Left forelimb (tissue), 1 donor: Measurements from ENCODE around the gene EDAR.

Experiments used
- DNase-seq: peaks from one replicate; pipeline ENCODE4 v3.0.0-alpha.2; 2018; ENCODE audit warnings: low spot score

EDAR gene

DNA sequence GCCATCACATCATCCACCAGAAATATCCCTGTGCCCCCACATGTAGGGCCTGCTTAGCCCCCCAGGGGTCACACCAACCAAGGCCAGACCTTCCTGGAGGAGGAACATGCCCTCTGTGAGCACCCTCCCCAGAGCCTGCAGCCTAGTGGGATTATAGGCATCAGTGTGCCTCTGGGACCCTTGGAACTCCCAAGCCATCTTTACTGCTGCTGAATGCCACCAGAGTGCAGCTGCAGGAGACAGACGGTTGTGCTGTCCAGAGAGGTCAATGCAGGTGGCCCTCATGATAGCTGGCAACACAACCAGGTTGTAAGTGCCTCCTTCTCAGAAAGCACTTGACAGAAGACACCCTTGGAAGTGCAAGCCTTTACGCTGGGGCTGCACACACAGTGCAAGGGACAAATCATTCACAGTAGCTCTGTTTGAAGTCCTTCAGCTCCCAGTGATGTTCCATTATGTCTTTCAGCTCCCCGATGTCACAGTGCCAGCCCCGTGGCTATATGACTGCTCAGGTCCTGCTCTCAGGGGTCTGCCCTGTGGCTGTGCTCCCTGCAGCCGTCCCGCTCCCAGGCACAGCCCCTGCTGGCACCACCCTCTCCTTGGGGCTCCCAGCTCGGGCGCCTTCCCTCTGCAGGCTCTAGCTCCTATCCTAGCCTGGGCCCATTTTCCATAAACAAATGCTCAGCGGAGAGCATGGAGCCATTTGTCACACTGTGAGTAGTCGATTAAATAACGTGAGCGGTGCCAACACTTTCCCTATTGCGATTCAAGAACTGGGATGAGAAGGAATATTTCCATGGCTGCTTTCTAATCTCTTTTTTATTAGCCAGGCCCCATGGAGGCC lies 65.1 kb downstream of the EDAR start:
- peak; percentile 58 for DNase-seq

DNA sequence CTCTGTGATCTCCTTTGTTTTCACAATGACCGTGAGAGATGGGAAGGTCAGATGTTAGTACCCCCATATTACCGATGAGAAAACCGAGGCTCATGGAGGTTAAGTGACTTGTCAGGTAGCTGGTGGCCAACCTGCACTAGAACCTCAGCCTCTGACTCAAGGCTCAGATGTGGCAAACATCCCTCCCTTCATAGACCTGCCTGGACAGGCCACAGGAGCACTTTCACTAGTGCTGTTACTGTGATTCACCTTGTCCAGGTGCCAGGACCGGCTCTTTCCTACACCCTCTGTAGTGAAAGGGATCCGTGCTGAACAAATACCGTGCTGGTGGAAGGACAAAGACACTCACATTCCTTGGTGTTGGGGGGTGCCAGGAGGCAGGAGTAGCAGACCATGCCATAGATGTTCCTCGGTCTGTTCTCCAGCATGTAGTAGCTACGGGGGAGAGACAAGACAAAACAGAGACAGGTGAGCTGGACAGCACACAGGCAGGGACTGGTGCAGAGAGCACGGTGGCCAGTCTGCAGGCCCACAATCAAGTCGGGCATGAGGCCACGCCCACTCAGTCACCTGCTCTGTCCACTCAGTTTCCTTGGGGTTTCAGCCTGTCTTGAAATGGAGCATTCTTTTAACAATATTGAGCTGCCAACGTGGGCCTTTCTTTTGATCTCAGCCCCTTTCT lies 65.9 kb downstream of the EDAR start:
- DNase-seq: peak; percentile 30

DNA sequence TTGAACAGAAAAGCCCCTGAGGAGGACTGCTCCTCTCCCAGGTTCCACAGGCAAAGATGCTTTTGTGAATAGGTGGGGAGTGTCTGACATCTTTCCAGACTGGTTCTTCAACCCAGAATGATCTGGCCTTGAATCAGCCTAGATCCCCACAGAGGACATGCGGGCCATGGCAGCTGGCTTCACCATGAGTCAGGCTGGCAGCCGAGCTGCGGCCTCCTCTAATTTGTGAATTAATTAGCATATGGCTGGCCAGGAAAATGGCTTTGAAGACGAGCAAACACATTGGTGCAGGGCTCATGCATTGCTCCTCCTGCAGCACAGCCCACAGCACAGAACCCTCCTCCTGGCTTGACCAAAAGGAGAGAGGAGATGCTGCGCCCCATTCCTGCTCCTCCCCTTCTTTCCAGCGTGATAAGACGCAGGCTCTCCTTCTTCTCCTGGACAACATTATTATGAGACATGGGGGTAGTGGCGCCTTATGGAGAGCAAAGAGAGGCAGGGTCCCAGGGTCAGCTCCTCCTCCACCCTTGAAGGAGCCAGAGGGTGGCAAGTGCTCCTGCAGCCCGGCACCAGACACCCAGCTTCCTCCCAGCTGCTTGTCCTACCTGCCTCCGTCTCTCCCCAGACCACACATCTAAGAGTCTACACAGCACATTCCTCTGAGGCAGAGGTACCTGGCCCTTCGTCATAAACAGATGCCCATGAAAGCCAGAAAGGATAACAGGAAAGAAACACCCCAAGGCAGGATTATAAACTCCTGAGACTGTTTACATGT lies 66.7 kb downstream of the EDAR start:
- DNase-seq: peak; percentile 37

DNA sequence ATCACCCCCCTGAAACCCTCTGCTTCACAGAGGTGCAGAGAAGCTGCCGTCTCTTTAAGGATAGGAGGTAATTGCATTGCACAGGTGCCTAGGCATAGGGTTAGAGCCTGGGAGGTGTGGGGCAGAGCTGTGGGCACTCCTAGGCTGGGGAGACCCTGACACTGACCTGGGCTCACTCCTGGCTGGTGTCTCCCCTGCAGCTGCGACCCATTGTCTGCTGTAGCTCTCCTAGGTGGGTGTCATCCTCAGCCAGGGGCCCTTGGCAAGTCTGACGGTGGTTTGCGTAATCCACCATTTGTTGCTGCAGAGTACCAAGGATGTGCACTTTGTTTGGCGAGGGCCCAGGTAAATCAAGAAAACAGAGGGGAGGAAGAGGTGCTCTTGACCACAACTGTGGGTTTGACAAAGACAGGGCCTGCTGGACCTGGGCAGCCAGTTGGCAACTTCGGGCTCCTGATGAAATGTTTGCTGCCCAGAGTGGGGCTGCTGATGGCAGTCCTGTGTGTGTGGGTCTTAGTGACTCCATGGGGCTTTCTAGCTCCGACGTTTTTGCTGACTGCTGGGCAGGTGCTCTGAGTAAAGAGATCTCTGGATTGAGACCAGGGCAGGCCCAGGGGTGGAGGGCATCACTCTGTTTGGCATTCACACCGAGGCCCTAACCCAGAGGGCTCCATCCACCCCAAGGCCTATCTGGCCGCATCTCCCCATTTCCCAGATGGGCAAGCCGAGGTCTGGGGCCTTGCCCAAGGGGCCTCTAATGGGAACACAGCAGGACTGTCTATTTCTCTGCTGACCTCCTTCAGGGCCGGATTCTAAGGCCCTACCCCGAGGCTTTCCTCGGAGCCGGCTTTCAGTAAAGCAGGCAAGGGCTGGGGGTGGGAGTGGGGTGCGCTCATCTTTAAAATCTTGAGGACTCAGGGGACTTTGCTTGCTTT lies 67.7 kb downstream of the EDAR start:
- DNase-seq: peak; percentile 45

DNA sequence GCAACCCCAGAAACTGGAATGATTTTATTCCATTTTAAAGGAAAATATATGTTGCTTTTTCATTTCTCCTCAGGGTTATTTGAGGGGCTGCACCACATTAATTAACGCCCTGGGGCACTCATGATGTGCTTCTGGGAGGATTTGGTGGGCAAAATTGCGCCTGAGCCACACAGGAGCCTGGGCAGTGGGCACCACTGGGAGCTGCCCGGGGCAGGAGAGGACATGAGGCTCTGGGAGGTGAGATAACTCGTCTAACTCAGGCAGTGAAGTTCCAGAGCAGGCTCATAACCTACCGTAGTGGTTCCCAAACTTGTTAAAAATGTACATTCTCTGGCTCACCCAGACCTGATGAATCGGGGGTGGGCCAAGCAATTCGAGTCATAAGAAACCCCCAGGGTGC lies 68.3 kb downstream of the EDAR start:
- no peak for DNase-seq

DNA sequence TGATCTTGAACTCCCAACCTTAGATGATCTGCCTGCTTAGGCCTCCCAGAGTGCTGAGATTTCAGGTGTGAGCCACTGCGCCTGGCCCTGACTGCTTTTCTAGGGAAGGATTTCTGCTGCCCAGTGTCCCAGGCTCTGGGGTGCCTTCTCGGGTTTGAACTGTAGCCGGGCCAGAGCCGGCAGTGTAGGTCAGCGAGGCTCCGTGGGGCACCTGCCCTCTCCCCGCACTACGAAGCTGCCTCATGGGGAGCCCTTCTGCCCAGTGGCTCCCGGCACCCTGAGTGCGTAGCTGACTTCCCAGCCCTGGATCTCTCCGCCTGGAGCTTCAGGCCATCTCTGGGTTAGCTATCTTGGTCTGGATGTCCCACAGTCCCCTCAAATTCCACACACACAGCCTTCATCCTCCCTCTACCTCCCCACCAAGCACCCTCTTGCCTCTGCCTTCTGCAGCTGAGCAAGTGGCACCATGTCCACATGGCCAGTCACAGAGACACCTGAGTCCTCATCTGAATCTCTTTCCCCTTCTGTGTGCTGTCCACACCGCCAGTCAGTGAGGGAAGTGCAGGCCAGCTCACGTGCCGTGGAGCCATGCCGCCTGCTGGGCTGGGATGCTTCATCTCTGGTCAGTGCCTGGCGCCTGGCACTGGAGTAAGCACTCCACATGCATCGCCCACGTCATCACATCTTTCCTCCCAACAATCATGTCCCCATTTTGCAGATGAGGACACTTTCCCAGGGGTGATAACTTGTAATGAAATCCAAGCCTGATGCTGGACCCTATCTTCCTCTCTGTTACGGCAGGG lies 69.2 kb downstream of the EDAR start:
- DNase-seq: peak; percentile 42

DNA sequence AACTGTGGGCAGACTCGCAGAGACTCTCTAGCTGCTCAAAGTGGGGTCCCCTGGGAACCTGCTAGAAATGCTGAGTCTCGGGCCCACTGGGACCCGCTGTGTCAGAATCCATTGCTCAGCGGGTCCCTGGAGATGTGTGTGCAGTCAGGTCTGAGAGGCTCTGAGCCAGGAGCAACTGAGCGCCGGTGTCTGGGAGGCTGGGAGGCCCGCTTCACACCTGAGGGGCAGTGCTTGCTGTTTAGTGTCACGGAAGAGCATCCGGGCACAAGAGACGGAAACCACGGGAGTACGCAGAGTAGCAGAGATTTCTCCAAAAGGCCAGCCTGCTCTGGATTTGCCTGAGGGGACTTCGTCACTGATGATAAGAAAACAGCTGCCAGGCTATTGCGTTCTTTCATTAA lies 70.1 kb downstream of the EDAR start:
- DNase-seq: peak; percentile 37

DNA sequence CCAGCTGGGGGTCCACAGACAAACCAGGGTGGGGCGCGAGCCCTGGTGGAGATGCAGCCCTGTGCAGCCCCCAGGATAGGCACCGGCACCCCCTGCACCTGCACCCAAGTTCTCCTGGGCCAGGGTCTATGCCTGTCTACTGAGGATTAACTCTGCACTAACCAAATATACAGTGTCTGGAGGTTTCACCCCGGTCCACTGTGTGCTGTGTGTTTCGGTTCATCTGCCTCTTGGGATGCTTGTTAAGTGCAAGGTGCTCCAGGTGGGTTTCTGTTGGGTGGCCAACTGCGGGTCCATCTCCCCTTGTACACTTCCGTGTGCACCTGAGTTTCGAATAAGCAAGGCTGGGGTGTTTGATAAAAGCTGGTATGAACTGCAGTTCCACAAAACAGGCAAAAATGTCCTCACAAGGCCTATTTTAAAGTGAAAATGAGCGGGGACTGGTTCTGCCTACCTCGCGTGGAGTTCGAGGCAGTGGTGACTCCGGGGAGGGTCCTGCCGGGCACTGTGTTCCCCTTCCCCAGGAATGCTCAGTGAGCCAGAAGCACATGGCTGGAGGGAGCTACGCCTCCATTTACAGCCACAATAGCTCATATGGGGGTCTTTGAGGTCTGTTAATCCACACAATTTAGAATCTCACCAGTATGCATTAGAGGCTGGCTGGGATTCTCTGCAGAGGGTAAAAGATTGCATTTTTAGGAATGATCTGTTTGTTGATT lies 70.7 kb downstream of the EDAR start:
- peak; percentile 28 for DNase-seq

DNA sequence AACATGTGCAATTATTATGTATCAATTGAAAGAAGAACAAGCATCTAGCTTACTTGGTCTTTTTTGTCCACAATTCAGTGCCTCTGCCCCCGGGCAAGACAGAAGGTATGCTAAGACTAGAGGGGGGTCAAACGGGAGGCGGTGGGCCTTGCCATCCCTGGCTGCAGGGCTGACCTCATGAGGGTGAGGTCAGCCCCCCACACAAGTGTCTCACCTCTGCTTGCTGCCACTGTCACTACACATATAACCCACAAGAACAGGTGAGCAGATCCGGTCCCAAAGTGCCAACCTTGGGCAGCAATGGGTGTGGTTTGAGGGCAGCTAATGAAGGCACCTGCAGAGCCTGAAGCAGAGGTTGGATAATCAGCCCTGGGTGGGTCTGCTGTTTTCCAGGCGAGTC lies 71.5 kb downstream of the EDAR start:
- peak; percentile 26 for DNase-seq

DNA sequence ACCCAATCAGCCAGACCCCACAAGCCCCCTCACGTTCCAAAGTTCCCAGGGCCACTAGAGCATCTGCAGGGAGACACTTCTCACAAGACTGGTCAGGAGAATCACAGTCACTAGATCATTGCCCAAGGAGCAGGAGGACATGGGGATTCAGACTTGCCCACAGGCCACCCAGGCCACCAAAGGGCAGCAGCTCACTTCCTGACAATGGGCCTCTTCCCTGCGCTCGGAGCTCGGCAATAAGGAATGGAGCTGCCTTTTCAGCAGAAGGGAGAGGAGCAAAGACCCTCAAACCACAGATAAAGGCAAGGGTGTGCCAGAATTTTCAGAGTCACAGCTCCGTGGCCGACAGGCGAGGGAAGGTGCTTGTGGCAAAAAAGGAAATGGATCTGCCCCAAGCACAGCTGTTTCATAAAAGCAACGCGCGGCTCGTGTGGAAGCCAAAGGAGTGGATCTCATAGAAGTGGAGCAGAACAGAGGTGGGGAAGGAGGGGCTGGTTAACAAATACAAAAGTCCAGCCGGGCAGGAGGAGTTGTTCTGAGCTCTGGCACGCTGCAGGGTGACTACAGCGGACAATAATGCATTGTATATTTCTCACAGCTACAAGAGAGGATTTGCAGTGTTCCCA lies 72.1 kb downstream of the EDAR start:
- peak; percentile 55 for DNase-seq

DNA sequence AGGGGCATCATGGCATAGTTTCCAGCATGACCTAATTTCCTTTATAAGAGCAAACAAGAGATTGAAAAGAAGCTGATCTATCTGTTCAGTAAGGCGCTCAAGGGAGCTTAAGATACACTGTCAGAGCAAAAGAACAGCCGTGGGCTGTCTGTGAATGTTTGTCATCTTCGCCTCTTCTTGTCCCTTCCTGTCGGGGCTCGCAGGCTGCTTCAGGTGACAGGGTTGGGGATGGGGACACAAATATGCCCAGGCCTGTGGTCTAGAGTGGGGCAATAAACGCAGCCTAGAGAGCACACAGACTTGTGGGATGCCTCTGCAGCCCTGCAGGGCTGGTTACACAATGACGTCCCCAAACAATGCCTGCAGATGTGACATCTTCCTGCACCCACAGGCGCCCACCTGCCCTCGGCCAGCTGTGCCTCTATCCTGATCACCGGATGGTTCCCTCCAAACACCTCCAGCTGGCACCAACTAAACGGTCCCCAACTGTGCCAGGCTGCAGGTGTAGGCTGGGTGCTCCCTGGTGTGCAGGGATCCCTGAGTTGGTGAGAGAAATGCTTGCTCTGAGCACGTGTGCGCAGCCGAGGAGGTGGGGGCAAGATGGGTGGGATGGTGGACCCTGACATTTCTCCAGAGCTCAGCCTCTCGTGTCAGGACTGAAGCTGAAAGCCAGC lies 72.8 kb downstream of the EDAR start:
- DNase-seq: peak; percentile 50

DNA sequence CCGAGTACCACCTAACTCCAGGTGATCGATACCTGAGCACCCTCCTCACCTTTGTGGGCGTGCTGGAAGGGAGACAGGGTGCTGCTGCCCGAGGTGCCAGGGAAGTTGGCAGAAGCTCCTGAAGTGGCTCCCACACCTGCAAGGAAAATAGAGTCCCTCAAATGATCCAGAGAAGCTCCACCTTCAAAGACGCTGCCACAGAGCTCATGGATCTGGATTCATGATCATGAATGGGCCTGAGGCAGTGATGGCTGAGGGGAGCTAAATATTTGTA lies 76.5 kb downstream of the EDAR start:
- DNase-seq: no peak

DNA sequence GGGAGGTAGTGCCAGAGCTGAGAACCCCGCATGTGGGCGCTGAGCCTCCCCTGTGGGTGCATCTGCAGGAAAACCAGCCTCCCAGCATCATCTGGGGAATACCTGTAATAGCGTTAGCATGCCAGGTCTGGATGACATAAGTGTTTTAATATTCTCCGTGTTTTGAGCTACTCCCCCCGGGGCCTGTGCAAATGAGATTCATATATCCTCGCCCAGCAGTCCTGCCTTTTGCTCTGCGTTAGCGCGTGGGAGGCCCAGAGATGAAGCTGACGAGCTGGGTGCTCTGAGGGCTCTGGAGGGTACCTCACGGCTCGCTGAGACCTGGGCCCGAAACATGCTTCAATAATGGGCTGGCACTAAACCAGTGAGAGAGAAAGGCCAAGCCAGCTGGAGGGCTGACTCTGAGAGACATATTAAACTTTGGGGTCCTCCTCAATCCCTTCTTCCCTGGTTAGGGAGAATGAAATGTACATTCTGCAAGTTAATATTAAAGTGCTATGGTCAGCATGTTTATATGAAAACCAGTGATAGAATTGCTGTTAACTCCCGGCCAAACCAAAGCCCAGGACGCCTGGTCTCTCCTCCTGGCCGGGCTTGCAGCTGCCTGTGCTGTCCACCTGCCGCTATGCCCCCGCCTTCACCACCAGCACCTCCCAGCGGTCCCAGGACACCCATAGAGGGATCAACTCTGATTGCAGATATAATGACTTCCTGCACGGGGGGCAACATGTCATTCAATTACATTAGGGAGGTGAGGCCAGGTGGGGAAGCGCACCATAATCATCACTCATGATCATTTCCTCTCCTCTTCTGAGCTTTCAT lies 77.0 kb downstream of the EDAR start:
- no peak for DNase-seq

DNA sequence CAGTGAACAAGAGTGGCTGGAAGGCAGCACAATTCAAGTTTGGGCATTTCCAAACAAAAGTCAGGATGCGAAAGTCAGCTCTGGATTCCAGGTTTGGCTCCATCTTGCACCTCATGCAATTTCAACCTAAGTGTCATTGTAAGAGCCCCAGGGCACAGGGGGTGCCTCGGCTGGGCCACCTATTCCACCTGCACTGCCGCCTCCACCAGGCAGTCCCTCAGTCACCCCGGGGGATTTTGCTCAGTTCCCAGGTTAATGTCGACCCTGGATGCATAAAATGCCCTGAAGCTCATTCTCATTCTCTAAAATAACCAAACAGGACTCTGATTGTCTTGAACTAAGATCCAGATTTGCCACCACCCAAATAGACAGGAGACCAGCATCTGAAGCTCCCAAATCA lies 77.6 kb downstream of the EDAR start:
- DNase-seq: no peak

DNA sequence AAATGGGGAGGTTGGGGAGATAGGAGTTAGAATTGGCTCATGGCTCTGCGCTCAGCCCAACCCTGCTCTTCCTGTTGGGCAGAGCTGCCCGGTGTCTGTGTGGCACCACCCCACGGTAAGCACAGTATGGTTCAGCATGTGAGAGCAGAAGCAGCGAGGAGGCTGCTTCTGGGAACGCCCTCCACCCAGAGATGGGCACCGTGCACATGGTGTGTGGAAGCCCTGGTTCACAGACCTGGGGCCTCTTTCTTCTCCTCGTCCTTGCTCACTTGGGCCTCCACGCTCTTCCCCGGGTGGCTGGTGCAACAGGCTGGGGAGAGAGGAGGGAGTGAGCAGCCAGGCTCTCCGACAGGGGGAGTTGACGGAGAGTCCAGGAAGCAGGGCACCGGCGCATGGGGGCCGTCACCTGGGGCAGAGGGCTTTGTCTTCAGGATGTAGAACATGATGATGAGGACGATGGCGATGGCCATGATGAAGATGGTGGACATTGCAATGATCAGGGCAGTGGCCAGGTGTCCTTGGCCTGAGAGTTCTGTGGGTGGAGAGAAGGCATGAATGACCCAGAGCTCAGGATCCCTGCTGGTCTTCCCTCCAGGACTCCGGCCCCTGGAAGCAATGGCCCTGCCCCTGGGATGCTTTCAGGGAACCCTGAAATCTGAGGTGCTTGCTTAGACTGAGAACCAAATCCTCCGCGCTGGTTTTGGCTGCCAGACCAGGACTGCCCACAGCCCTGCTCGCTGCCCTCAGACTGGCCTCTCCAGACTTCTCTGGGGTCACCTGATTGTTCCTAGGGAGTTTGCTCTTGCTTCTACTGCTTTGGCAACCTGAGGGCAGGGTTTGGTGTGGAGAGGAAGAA lies 78.3 kb downstream of the EDAR start:
- no peak for DNase-seq

DNA sequence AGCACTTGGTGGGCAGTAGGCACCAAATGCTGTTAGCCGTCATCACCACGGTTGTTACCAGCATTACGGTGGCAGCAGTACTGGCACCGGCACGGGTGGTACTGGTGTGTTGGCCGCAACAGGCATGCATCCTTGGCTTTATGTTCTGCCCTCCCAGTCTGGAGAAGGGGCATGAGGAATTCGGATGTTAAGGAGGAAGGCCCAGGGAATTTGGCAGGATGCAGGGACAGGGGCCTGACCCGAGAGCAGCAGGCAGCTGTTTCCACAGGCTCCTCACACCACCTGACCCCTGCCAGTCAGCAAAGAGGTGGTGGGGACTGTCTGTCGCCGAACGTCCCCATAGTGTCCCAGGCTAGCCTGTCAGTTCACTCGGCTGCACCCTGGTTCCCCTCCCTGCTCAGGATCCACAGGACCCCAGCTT lies 79.0 kb downstream of the EDAR start:
- no peak for DNase-seq

DNA sequence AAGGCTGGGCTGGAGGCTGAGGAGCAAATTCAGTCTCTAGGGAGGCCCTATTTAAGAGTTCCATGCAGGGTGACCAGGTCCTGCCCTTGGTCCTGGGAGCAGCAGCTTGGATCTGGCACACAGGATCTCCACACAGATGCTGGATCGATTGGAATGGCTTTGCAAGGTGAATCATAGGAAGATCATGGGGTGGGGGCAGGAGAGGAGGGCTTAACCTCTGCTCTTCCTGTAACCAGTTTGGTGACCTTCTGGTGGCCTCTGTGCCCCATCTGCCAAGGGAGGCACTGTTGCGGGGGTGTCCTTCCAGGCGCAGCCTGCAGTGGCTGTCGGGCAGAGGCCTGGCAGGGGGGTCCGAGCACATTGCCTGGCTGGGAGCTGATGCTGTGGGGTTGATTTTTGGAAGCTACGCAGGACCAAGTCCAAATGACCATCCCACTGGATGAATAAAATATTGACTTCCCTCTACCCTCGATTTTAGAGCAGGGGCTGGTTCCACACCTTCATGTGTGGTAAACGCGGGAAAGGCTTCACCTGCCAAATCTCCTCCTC lies 79.7 kb downstream of the EDAR start:
- no peak for DNase-seq
